PFSK-1 (cell line): ENCODE data around the gene GATB.

ENCODE experiments used
- FOXP2 ChIP-seq: optimal IDR thresholded peaks from 2 replicates; pipeline ENCODE3; 2011; ENCODE audit warnings: borderline replicate concordance, control low read depth, inconsistent platforms; ENCODE audit not compliant: insufficient read depth; ENCODE audit errors: extremely low read length, extremely low read depth
- POLR2AphosphoS5 ChIP-seq: IDR thresholded peaks from 2 replicates; pipeline ENCODE4 v1.6.1; 2012; ENCODE audit warnings: low read depth, mild to moderate bottlenecking, control low read depth, low read length, moderate library complexity
- REST ChIP-seq, 2 experiments: IDR thresholded peaks; 2 replicates each; pipeline versions ENCODE4 v1.6.1 to v1.8.0; 2011 to 2012; ENCODE audit warnings: low read depth in 2 of 2, low read length in 2 of 2, control low read depth in 1 of 2, inconsistent platforms in 1 of 2, mild to moderate bottlenecking in 1 of 2, moderate library complexity in 1 of 2; ENCODE audit not compliant: insufficient read depth in 1 of 2
- SIN3A ChIP-seq: IDR thresholded peaks from 2 replicates; pipeline ENCODE4 v1.6.1; 2012; ENCODE audit warnings: mild to moderate bottlenecking, low read length, moderate library complexity, borderline replicate concordance; ENCODE audit not compliant: insufficient read depth
- TAF1 ChIP-seq: IDR thresholded peaks from 2 replicates; pipeline ENCODE4 v1.6.1; 2012; ENCODE audit warnings: low read length, control low read depth, borderline replicate concordance; ENCODE audit not compliant: insufficient read depth

The GATB gene

GRCh38 chr4:151660676-151661075, 100.1 kb downstream of the GATB start:
- TF ChIP-seq SIN3A (no peak), TAF1 (no peak), POLR2AphosphoS5 (no peak), FOXP2 (no peak), REST (IDR thresholded peaks at IDR 0.05; ENCODE audit: insufficient read depth in 1 of 2, low read depth in 2 of 2, low read length in 2 of 2) (no peak)

GRCh38 chr4:151659601-151660364, 101.0 kb downstream of the GATB start:
- TF ChIP-seq TAF1 (no peak), REST (IDR thresholded peaks at IDR 0.05; ENCODE audit: insufficient read depth in 1 of 2, low read depth in 2 of 2, low read length in 2 of 2) (no peak), POLR2AphosphoS5 (no peak), SIN3A (no peak), FOXP2 (no peak)

DNA sequence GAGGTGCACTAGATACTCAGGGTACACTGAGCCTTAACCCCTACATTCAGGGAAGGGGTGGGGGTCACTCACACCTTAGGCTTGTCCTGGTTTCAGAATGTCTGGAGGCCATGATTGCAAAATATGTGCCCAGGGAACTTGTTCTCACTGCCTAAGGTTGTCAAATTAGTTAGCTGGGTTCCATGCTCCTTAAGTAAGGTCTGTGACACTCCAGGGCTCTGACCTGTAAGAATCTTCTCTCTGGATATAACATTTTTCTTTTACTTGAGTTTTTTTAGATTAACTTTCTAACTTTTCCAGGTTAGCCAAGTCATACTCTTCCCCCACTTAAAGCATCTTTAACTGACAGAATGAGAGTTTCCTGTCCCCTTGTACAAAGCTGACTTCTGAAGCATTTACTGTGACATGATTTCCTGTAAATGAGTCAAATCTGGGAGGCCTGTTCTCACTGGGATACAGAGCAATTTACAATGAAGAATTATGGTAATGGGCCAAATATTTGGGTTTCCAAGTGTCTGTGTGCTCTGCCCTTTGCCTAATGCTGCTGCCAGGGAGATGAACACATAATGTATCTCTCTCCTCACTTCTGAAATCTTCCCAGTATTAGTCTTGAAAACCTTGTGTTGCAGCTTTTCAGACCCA, 101.7 kb downstream of the GATB start:
- TF ChIP-seq FOXP2, result no peak
- TF ChIP-seq REST (IDR thresholded peaks at IDR 0.05; ENCODE audit: insufficient read depth in 1 of 2, low read depth in 2 of 2, low read length in 2 of 2), result no peak
- TF ChIP-seq SIN3A, result no peak
- TF ChIP-seq POLR2AphosphoS5, result no peak
- TF ChIP-seq TAF1, result no peak

DNA sequence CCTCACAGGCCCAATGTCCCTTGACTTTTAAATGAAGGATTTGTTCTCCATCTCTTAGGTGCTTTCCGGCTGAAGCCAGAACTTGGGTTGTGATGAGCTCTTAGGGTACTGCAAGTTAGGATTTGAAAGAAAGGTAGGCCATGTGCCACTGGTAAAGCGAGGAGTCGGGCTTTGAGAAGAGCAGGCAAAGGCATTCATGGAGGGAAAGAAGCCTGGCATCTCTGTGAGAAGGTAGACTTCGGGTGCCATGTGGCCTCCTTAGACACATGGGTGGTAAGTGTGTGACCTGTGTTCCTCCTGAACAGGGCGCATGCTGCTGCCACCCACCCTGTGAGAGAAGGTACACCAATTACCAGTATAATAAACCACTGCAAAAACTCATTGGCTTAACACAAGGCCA, 102.9 kb downstream of the GATB start:
- TF ChIP-seq TAF1, result no peak
- no peak for TF ChIP-seq REST (IDR thresholded peaks at IDR 0.05; ENCODE audit: insufficient read depth in 1 of 2, low read depth in 2 of 2, low read length in 2 of 2)
- TF ChIP-seq FOXP2, result no peak
- no peak for TF ChIP-seq POLR2AphosphoS5
- no peak for TF ChIP-seq SIN3A
